GM18526 (cell line): ENCODE results near the gene ESRRB.

Experiments
- POLR2A ChIP-seq: IDR thresholded peaks from 3 replicates; pipeline ENCODE4 v1.6.1; 2011; ENCODE audit not compliant: insufficient read length; ENCODE audit errors: extremely low read depth

ESRRB gene

GRCh38 chr14:76446921-76447320 lies 71.0 kb downstream of the ESRRB start:
- no peak for TF ChIP-seq POLR2A

- TF ChIP-seq POLR2A: no peak
These were observed 74.5 kb downstream of the ESRRB start for GRCh38 chr14:76450476-76450875.

- TF ChIP-seq POLR2A: no peak
These were observed 80.3 kb downstream of the ESRRB start for GRCh38 chr14:76456200-76456599.

- no peak for TF ChIP-seq POLR2A
These were observed 81.1 kb downstream of the ESRRB start for GRCh38 chr14:76456891-76457586.

- TF ChIP-seq POLR2A: no peak
These were observed 81.9 kb downstream of the ESRRB start for GRCh38 chr14:76457841-76458240.

GRCh38 chr14:76461886-76462285 lies 85.9 kb downstream of the ESRRB start:
- TF ChIP-seq POLR2A: no peak

- no peak for TF ChIP-seq POLR2A
These were observed 86.4 kb downstream of the ESRRB start for GRCh38 chr14:76462330-76462729.

GRCh38 chr14:76463105-76463504 lies 87.2 kb downstream of the ESRRB start:
- no peak for TF ChIP-seq POLR2A

- no peak for TF ChIP-seq POLR2A
These were observed 88.9 kb downstream of the ESRRB start for GRCh38 chr14:76464856-76465255.

- no peak for TF ChIP-seq POLR2A
These were observed 89.7 kb downstream of the ESRRB start for GRCh38 chr14:76465664-76466063.

- no peak for TF ChIP-seq POLR2A
These were observed 91.8 kb downstream of the ESRRB start for GRCh38 chr14:76467711-76468155.

GRCh38 chr14:76472199-76472723 lies 96.3 kb downstream of the ESRRB start:
- no peak for TF ChIP-seq POLR2A

- TF ChIP-seq POLR2A: no peak
These were observed 97.7 kb downstream of the ESRRB start for GRCh38 chr14:76473481-76474263.

- no peak for TF ChIP-seq POLR2A
These were observed 104.5 kb downstream of the ESRRB start for GRCh38 chr14:76480426-76480825.

GRCh38 chr14:76484355-76484754 lies 108.4 kb downstream of the ESRRB start:
- TF ChIP-seq POLR2A: no peak

- TF ChIP-seq POLR2A: no peak
These were observed 110.4 kb downstream of the ESRRB start for GRCh38 chr14:76486251-76486743.
